Smooth muscle cell (in vitro differentiated cells): Measurements from ENCODE around the gene UST. TPM values are rescaled to one million over a fixed set of nuclear protein-coding genes. Genes with fewer than 3 reads are reported as not detected.
A peak's percentile ranks its signal among the peaks of the same experiment; 100 is the strongest.

Experiments used
- DNase-seq: peaks from one replicate; lab custom pipeline; 2025; ENCODE audit not compliant: unreplicated experiment; lab: John Stamatoyannopoulos, UW
- H2AFZ ChIP-seq: fragments of 200-600 bp; sonication (generic); 2 replicates; pipeline ENCODE4 v1.6.0; 2016; ENCODE audit warnings: antibody characterized with exemption, low read depth, mild to moderate bottlenecking
- H3F3A ChIP-seq: fragments of 200-600 bp; sonication (generic); 2 replicates; pipeline ENCODE4 v1.6.0; 2017; ENCODE audit warnings: antibody characterized with exemption, low read depth
- H3K27ac ChIP-seq: fragments of 200-600 bp; sonication (generic); 2 replicates; pipeline ENCODE4 v1.5.1; 2016; ENCODE audit warnings: low read depth, mild to moderate bottlenecking
- H3K27me3 ChIP-seq: fragments of 200-600 bp; sonication (generic); 2 replicates; pipeline ENCODE4 v1.6.1; 2016; ENCODE audit warnings: low read depth, mild to moderate bottlenecking
- H3K36me3 ChIP-seq: fragments of 200-600 bp; sonication (generic); 2 replicates; pipeline ENCODE4 v1.5.1; 2016; ENCODE audit warnings: low read depth
- H3K4me1 ChIP-seq: fragments of 200-600 bp; sonication (generic); 2 replicates; pipeline ENCODE4 v1.5.1; 2016; ENCODE audit warnings: low read depth
- H3K4me2 ChIP-seq: fragments of 200-600 bp; sonication (generic); 2 replicates; pipeline ENCODE4 v1.6.0; 2016; ENCODE audit warnings: mild to moderate bottlenecking
- H3K4me3 ChIP-seq: fragments of 200-600 bp; sonication (generic); 2 replicates; pipeline ENCODE4 v1.5.1; 2016; ENCODE audit warnings: mild to moderate bottlenecking
- H3K79me2 ChIP-seq: fragments of 200-600 bp; sonication (generic); 2 replicates; pipeline ENCODE4 v1.6.0; 2016; ENCODE audit warnings: low read depth, mild to moderate bottlenecking
- H3K9ac ChIP-seq: fragments of 200-600 bp; sonication (generic); 2 replicates; pipeline ENCODE4 v1.6.0; 2016; ENCODE audit warnings: low read depth
- H3K9me3 ChIP-seq: fragments of 200-600 bp; sonication (generic); replicated peaks from 2 replicates; pipeline ENCODE4 v1.5.1; 2016; ENCODE audit warnings: low read depth
- H4K20me1 ChIP-seq: fragments of 200-600 bp; sonication (generic); 2 replicates; pipeline ENCODE4 v1.6.0; 2016; ENCODE audit warnings: low read depth
- WGBS: methylation state at CpG from one replicate; pipeline ENCODE4 v1.1.7; 2016; ENCODE audit warnings: low lambda C conversion rate; 5-methylcytosine and 5-hydroxymethylcytosine counted together
- polyA plus RNA-seq: library from polyadenylated mRNA; unstranded; fragments of >200 nt; fragmentation: Nextera tagmentation; extraction: Ambion mirVana; gene quantifications from 2 replicates; pipeline ENCODE4 v1.2.1, GENCODE V29; 2016
- total RNA-seq: library from RNA; depleted of rRNA; stranded (reverse); fragments of >200 nt; gene quantifications from 2 replicates; pipeline ENCODE4 v1.2.3, GENCODE V29; 2014
- TF ChIP-seq, protein P1 (sequence below): fragments of 200-600 bp; sonication (generic); IDR thresholded peaks from 2 replicates; pipeline ENCODE4 v1.5.1; 2017; ENCODE audit warnings: borderline replicate concordance, mild to moderate bottlenecking, antibody characterized with exemption; ENCODE audit not compliant: insufficient read depth, poor library complexity, severe bottlenecking

The UST gene
- total and polyA plus RNA-seq, 2 experiments from 2014 or later, result 16.1 to 19.5 TPM

DNA sequence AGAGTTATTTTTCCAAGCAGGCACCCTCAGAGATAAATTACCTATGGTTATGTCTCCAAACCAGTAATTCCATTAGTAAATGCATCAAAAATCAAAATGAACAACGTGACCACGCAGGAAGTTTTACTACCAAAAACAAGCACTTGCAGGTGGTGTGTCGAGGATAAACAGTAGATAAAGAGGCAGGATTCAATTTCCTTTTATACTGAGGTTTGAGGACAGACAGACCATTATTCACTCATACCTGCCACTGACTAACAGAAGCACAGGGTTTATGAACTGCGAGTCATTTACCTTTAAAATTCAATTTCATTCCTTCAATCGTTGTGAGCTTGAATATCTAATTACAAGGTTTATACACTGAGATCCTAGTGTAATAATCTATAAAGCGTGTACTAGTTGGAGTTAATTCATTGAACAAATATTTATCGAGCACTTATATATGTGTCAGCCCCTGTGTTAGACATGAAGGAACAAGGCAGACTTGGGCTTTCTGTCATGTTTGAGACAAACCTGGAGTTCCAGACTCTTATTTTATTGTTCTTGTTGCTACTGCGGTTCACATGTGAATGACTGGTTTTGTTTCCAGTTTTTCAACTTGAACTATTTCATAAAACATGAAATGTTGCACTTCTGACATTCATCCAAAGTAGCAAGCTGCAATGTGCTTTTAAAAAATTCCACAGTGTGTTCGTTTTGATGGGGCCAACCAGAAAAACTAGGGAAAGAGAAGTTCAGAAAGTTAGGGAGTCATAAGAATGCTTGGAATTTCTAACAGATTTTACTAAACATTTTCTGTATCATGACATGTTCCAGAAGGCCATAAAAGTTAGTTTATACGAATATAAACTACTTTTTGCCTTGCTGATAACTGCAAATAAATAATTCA lies 205.6 kb downstream of the UST start:
- DNase-seq, result no peak
- no peaks in the 10 kb centered on the region for H4K20me1 ChIP-seq
- H2AFZ ChIP-seq, result no peak overlapping the region
- peak overlapping the region; percentile 34 for H3K4me2 ChIP-seq
- TF ChIP-seq, protein P1, sequence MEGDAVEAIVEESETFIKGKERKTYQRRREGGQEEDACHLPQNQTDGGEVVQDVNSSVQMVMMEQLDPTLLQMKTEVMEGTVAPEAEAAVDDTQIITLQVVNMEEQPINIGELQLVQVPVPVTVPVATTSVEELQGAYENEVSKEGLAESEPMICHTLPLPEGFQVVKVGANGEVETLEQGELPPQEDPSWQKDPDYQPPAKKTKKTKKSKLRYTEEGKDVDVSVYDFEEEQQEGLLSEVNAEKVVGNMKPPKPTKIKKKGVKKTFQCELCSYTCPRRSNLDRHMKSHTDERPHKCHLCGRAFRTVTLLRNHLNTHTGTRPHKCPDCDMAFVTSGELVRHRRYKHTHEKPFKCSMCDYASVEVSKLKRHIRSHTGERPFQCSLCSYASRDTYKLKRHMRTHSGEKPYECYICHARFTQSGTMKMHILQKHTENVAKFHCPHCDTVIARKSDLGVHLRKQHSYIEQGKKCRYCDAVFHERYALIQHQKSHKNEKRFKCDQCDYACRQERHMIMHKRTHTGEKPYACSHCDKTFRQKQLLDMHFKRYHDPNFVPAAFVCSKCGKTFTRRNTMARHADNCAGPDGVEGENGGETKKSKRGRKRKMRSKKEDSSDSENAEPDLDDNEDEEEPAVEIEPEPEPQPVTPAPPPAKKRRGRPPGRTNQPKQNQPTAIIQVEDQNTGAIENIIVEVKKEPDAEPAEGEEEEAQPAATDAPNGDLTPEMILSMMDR, result no peak
- WGBS, result 61% methylated on average over 10 of the region's 10 CpGs
- H3K9me3 ChIP-seq, result no peaks in the 10 kb centered on the region
- peak overlapping the region; percentile 12 for H3K4me3 ChIP-seq
- H3K79me2 ChIP-seq, result no peaks in the 10 kb centered on the region
- H3K4me1 ChIP-seq, result no peaks in the 10 kb centered on the region
- peaks cover 3% of the 10 kb centered on the region for H3F3A ChIP-seq
- peak overlapping the region; percentile 37 for H3K27ac ChIP-seq
- peak overlapping the region; percentile 9 for H3K9ac ChIP-seq
- no peaks in the 10 kb centered on the region for H3K27me3 ChIP-seq
- H3K36me3 ChIP-seq, result no peaks in the 10 kb centered on the region

DNA sequence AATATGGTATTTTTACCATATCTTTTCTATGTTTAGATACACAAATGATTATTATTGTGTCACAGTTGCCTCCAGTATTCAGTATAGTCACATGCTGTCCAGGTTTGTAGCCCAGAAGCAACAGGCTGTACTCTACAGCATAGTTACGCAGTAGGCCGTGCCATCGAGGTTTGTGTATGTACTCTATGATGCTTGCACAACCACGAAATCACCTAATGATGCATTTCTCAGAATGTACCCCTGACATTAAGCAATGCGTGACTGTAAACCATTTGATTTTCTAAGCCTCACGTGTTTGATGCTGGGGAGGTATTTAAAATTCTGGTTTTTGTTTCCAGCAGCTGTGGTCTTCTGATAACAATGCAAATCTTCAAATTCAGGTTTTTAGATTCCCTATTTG lies 207.6 kb downstream of the UST start:
- no peak overlapping the region for H3K4me2 ChIP-seq
- no peaks in the 10 kb centered on the region for H3K4me1 ChIP-seq
- H4K20me1 ChIP-seq, result no peaks in the 10 kb centered on the region
- no peaks in the 10 kb centered on the region for H3K36me3 ChIP-seq
- TF ChIP-seq, protein P1, result no peak
- no peak overlapping the region for H3K9ac ChIP-seq
- H3K9me3 ChIP-seq, result no peaks in the 10 kb centered on the region
- no peak overlapping the region for H3K4me3 ChIP-seq
- no peaks in the 10 kb centered on the region for H3K27me3 ChIP-seq
- H3F3A ChIP-seq, result no peaks in the 10 kb centered on the region
- no peak overlapping the region for H3K27ac ChIP-seq
- H2AFZ ChIP-seq, result no peak overlapping the region
- DNase-seq, result no peak
- no peaks in the 10 kb centered on the region for H3K79me2 ChIP-seq
- 93% methylated on average over 6 of the region's 6 CpGs for WGBS

DNA sequence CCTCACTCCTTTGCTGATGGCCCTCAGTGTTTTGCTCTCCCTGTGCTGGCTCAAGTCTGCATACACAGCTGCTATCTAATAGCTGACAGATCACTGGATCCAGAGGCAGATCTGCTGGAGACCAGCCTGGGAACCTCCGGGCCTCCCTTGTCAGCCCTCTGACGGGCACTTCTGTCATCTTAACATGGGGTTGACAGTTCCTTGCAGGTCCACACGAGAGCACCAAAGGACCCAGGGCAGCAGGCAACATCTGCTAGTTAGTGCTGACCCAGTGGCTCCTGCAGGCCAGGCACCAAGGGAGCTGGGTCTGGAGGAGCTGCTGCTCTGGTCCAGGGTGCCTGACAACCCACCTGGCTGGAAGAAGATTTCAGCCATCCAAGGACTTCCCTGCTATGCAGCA lies 208.1 kb downstream of the UST start:
- no peak for DNase-seq
- H3K27ac ChIP-seq, result peak overlapping the region; percentile 6
- TF ChIP-seq, protein P1, result no peak

More for the DNA sequence above, 208.1 kb downstream of the UST start:
- no peaks in the 10 kb centered on the region for H3K4me1 ChIP-seq
- H2AFZ ChIP-seq, result no peak overlapping the region
- no peaks in the 10 kb centered on the region for H3K79me2 ChIP-seq
- H3K27me3 ChIP-seq, result no peaks in the 10 kb centered on the region
- H3F3A ChIP-seq, result no peaks in the 10 kb centered on the region
- peak overlapping the region; percentile 19 for H3K4me2 ChIP-seq
- H3K9me3 ChIP-seq, result no peaks in the 10 kb centered on the region
- WGBS, result 46% methylated on average over 3 of the region's 3 CpGs
- no peaks in the 10 kb centered on the region for H3K36me3 ChIP-seq
- no peaks in the 10 kb centered on the region for H4K20me1 ChIP-seq
- H3K4me3 ChIP-seq, result no peak overlapping the region
- H3K9ac ChIP-seq, result no peak overlapping the region
